HAP-1 (cell line): ENCODE data around the gene GPC1.

ENCODE experiments used
- DNase-seq, 2 experiments: peaks; one replicate each; pipeline ENCODE4 v3.0.0-alpha.2; 2016 to 2020; ENCODE audit warnings: low spot score in 2 of 2
- H3K27me3 ChIP-seq: fragments of 250-450 bp; sonication (Bioruptor Pico); 2 replicates; pipeline ENCODE4 v1.5.1; 2020; ENCODE audit warnings: low read depth, mild to moderate bottlenecking, moderate library complexity
- H3K36me3 ChIP-seq: fragments of 250-450 bp; sonication (Bioruptor Pico); replicated peaks from 2 replicates; pipeline ENCODE4 v1.5.1; 2020; ENCODE audit warnings: mild to moderate bottlenecking
- H3K4me1 ChIP-seq: fragments of 250-450 bp; sonication (Bioruptor Pico); 2 replicates; pipeline ENCODE4 v1.5.1; 2020; ENCODE audit warnings: mild to moderate bottlenecking
- H3K4me3 ChIP-seq: fragments of 250-450 bp; sonication (Bioruptor Pico); 2 replicates; pipeline ENCODE4 v1.5.1; 2020; ENCODE audit warnings: mild to moderate bottlenecking, moderate library complexity
- H3K9me3 ChIP-seq: fragments of 250-450 bp; sonication (Bioruptor Pico); 2 replicates; pipeline ENCODE4 v1.5.1; 2020; ENCODE audit warnings: mild to moderate bottlenecking, moderate library complexity
- in situ Hi-C: fragments of 300-500 bp; cut with MboI; formaldehyde crosslinking; loops from 3 replicates; pipeline ENCODE4 v1.14.3; 2020; ENCODE audit warnings: low sequenced_read_pairs, inconsistent platforms, mixed read lengths

Gene GPC1

DNA sequence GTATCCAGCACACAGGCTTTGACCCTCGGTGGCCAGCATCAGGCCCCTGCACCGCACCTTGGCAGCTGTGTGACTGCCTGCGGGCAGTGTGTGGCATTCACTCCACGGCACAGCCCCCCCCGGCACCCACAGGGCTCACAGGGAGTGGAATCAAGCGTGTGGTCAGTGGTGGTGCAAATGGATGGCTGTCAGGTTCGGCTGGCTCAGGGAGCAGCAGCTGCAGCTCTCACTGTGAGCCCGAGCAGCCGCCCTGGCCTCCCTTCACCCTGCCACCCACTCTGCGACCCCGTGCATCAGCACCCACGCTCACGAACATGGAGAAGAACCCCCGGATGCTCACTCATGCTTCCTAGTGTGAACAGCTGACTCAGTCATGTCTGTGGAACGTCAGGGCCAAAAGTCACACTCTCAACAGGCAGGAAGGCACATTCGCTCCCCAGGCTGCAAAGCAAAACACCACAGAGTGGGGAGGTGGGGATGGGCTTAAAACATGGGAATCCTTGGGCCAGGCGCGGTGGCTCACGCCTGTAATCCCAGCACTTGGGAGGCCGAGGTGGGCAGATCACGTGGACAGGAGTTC is 41.5 kb upstream of the GPC1 start:
- in situ Hi-C loops, result no loop called here
- DNase-seq, result no peak

DNA sequence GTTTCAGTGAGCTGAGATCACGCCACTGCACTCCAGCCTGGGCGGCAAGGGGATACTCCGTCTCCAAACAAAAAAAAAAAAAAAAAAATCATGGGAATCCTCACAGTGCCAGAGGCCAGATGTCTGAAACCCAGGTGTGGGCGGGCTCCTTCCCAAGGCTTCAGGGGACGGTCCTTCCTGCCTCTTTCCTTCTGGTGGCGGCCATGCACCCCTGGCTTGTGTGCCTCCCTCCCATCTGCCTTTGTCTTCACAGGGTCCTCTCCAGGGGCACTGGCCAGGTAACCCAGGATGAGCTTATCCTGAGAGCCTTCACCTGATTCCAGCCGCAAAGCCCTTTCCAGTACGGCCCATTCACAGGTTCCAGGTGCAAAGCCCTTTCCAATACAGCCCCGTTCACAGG is 40.9 kb upstream of the GPC1 start:
- no peak for DNase-seq
- H3K36me3 ChIP-seq, result no peaks in the 10 kb centered on the region
- no peak overlapping the region for H3K4me3 ChIP-seq
- no peaks in the 10 kb centered on the region for H3K9me3 ChIP-seq
- no peaks in the 10 kb centered on the region for H3K4me1 ChIP-seq
- H3K27me3 ChIP-seq, result no peaks in the 10 kb centered on the region
- in situ Hi-C loops, result no loop called here

More for the DNA sequence above, 41.5 kb upstream of the GPC1 start:
- no peaks in the 10 kb centered on the region for H3K4me1 ChIP-seq
- no peaks in the 10 kb centered on the region for H3K27me3 ChIP-seq
- H3K9me3 ChIP-seq, result no peaks in the 10 kb centered on the region
- H3K4me3 ChIP-seq, result no peak overlapping the region
- no peaks in the 10 kb centered on the region for H3K36me3 ChIP-seq

DNA sequence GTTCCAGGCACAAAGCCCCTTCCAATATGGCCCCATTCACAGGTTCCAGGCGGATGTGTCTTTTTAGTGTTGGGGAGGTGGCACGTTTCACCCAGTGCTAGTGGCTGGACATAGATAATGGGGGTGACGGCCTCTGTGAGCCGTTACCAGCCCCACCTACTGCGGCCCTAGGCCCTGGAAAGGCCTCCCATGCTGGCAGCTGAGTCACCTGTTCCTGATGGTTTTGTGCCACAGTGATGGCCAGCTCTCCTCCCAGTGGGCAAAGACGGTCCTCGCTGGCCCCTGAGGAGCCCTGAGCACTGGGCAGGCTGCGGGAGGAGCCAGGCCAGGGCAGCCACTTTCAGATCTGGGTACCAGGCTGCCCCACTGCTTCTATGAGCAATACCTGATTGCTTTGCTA is 40.0 kb upstream of the GPC1 start:
- H3K4me3 ChIP-seq, result no peak overlapping the region
- no peak for DNase-seq
- H3K36me3 ChIP-seq, result no peaks in the 10 kb centered on the region
- H3K9me3 ChIP-seq, result no peaks in the 10 kb centered on the region
- in situ Hi-C loops, result no loop called here
- no peaks in the 10 kb centered on the region for H3K27me3 ChIP-seq
- no peaks in the 10 kb centered on the region for H3K4me1 ChIP-seq

DNA sequence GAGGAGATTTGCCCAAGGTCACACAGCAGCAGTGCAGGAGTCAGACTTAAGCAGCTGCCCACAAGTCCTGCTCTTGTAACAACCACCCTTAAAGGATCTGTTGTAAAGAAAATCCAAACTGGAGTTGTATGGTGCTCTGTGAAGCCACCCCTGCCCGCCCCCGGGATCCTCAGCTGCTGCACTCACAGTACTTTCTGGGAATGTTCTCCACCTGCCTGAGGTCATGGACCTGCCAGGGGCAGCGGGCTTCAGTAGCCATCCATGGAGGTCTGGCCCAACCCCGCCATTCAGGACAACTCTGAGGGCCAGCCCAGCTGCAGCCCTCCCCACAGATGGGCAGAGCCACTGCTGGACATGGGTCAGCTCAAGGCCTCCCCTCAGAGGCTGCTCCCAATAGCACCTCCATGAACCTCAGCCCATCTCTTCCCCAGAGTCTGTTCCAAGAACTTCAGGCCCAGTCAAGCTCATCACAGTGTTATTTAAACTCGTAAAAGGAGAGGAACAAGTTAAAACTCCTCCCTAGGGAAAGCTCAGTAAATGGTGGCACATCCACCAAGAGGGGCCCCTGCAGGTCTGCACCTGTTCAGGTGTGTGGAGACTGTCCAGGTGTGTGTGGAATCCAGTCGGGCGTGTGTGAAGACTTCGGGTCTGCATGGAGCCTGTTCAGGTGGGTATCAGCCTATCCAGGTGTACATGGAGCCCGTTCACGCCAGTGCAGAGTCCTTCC is 39.4 kb upstream of the GPC1 start:
- H3K27me3 ChIP-seq, result no peaks in the 10 kb centered on the region
- no peak overlapping the region for H3K4me3 ChIP-seq
- in situ Hi-C loops, result no loop called here
- no peak for DNase-seq
- H3K9me3 ChIP-seq, result no peaks in the 10 kb centered on the region
- H3K4me1 ChIP-seq, result no peaks in the 10 kb centered on the region
- no peaks in the 10 kb centered on the region for H3K36me3 ChIP-seq

DNA sequence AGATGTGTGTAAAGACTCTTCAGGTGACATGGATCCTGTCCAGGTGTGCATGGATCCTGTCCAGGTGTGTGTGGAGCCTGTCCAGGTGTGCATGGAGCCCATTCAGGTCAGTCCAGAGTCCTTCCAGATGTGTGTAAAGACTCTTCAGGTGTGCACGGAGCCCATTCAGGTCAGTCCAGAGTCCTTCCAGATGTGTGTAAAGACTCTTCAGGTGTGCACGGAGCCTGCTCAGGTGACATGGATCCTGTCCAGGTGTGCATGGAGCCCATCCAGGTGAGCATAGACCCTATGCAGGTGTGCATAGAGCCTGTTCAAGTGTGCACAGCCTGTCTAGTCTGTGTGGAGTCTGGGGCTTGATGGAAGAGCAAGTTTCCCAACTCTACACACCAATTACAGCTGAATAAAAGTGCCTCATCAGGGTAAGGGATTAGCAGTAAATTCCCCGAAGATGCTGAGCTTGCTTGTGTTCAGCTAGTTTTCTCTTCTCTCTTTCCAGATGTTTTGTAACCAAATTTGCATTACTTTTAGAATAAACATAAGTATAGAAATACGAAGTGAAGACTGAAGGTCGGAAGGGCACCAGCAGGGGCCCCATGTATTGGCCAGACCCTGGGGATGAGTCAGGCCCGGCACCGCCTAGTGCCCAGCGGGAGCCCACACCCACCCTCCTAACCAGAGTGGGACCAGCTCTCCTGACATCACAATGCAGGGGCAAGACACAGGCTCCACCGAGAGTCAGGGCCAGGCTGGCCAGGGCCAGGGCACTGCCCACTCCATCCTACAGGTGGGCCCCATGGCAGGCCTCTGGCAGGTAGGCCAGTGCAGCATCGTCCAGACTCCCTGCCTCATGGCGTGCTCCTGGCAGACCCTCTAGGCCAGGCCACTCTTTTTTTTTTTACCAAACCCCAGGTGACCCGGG is 38.6 kb upstream of the GPC1 start:
- Histone ChIP-seq H3K27me3 (no peaks in the 10 kb centered on the region), H3K36me3 (no peaks in the 10 kb centered on the region), H3K4me3 (no peak overlapping the region), H3K4me1 (no peaks in the 10 kb centered on the region), H3K9me3 (no peaks in the 10 kb centered on the region)
- in situ Hi-C loops, result no loop called here
- no peak for DNase-seq

DNA sequence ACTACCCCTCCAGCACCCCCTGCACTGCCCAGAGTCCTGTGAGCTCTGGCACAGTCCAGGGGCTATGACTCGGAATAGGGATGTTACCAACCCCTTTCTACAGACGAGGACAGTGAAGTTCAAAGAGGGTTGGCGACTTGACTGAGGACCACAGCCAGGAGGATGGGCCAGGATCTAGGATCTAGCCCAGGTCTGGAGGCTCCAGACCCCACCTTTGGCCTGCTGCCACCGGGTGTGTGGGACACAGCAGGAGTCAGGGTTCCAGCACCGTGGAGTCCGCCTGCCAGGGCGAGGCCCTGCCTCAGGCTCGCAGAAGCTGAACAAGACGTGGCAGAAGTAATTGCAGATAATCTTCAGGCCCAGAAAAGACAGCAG is 37.9 kb upstream of the GPC1 start:
- H3K4me3 ChIP-seq, result no peak overlapping the region
- in situ Hi-C loops, result no loop called here
- no peaks in the 10 kb centered on the region for H3K36me3 ChIP-seq
- no peaks in the 10 kb centered on the region for H3K27me3 ChIP-seq
- DNase-seq, result no peak
- H3K4me1 ChIP-seq, result no peaks in the 10 kb centered on the region
- H3K9me3 ChIP-seq, result no peaks in the 10 kb centered on the region

DNA sequence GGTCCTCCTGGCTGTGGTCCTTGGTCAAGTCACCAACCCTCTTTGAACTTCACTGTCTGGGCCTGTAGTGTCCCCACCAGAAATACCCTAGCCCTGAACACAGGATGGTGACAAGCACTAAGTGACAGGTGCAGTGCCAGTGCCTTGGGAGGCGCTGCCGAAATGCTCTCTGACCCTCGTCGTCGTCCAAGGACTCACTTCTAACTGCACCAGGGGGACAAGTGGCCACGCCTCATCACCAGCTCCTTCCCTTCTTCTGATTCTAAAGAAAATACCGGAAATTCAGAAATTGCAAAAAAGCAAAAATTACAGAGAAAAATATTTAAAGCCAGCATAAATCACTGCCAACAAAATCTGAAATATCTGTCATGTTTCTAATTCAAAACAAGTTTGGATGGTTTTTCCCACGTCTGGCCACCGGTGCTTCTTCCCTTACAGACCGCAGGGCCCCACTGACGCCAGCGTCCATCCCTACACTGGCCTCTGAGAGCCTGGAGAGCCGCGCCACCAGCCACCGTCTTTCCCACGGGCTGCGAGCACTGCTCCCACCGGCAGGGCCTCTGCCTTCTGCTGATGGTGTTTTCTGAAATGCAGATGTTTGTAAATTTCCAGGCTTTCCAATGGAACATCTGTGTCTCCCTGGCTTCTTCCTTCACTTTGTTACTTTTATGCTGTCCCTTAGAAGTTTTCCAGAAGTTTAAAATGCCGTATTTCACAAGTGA is 37.4 kb upstream of the GPC1 start:
- H3K4me1 ChIP-seq, result no peaks in the 10 kb centered on the region
- no peaks in the 10 kb centered on the region for H3K9me3 ChIP-seq
- no peaks in the 10 kb centered on the region for H3K36me3 ChIP-seq
- no peak for DNase-seq
- H3K27me3 ChIP-seq, result no peaks in the 10 kb centered on the region
- H3K4me3 ChIP-seq, result no peak overlapping the region
- in situ Hi-C loops, result no loop called here

DNA sequence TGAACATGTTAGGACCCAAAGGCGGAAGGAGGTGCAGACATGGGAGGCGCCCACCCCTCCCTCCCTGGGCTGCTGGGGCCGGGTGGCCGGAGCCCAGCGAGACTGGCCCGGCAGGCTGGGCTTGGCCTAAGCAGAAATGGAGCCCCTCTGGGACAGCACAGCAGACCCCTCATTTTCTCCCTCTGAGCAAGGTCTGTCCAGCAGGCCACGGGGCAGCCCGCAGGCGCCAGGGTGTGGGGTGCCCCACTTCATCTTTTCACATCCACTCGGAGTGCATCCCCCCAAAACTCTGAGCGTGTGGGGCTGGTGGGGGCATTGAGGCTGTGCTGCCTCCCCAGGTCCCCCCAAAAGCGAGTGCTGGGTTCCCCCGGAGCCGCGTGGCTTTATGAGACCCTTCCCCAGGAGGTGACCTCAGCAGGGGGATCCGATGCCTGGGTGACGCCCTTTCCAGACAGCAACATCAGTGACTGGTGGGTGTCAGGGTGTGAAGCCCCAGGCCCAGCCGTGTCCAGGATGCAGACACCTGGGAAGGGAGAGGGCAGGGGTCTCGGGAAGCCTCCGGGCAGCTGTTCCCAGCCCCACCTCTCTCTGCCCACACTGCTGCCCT is 36.7 kb upstream of the GPC1 start:
- Histone ChIP-seq H3K4me3 (no peak overlapping the region), H3K9me3 (no peaks in the 10 kb centered on the region), H3K4me1 (no peaks in the 10 kb centered on the region), H3K27me3 (no peaks in the 10 kb centered on the region), H3K36me3 (no peaks in the 10 kb centered on the region)
- in situ Hi-C loops, result no loop called here
- DNase-seq, result no peak

DNA sequence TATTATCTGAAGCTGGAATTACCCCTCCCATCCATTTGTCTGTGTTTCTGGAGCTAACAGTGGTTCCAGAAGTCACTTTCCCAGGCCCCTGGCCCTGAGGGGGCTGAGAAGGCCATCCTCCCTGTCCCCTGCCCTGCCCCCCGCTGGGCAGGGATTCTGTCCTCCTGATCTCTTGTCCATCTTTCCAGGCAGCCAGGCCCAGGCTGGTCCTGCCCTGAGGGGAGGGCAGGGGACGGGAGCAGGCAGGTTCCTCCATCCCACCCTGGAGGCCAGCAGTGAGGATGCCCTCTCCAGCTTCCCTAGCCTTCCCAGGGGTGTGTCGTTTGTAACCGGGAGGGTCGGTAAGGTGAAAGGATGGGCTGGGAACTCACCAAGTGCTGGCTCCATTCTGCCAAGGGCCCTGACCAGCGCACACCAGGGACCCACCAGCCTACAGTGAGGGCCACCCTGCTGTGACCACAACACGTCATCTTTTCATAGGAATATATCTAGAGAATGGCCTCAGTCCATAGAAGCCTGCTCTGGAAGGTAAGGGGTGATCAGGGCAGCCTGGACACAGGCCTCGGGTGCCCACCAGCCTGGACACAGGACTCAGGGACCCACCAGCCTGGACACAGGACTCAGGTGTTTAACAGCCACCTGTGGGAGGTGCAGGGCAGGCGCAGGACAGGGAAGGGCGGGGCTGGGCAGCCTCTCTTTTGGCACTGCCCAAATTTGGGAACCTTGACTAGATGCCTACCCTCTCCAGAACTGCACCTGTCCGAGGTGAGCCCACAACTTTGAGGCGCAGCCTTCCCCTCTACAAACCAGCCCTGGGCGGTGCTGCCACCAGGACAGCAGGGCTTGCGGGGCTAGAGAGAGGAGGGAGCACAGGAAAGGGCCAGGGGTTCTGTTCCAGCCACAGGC is 35.8 kb upstream of the GPC1 start:
- DNase-seq, result no peak
- Histone ChIP-seq H3K9me3 (no peaks in the 10 kb centered on the region), H3K4me3 (no peak overlapping the region), H3K4me1 (no peaks in the 10 kb centered on the region), H3K27me3 (no peaks in the 10 kb centered on the region), H3K36me3 (no peaks in the 10 kb centered on the region)
- in situ Hi-C loops, result no loop called here

DNA sequence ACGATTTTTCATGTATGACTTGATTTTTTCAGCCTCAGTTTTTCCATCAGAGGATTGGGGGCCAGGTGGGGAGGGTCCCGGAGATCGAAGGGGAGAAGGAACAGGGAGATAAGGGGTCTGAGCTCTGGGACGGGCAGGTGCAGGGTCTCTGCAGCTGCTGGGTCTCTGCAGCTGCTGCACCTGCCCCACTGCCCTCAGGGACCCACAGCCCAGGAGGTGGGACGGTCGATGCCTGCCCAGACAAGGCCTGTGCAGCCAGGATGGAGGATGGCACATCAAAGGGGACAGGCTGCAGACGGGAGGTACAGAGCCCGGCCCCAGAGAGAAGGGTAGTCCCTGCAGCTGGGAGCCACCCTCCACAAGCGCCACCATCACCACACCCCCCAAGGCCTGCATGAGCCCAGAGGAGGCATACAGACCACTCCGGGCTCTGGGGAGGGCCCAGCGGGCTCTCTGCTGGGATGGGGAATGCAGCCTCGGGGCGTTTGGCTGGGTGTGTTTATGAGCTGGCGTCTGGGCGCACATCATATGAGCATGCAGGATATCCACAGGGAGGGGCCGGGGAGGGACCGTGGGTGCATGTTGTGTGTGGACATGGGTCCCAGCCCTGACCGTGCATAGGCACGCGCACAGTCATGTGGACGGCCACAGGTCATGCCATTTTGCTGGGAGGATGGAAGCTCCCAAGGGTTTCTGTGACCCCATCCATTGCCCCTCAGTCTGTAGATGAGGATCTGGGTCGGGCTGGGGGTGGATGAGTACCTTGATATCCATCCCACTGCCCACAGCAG is 34.9 kb upstream of the GPC1 start:
- in situ Hi-C loops, result no loop called here
- Histone ChIP-seq H3K4me1 (no peaks in the 10 kb centered on the region), H3K27me3 (no peaks in the 10 kb centered on the region), H3K36me3 (no peaks in the 10 kb centered on the region), H3K9me3 (no peaks in the 10 kb centered on the region), H3K4me3 (no peak overlapping the region)
- DNase-seq, result no peak

DNA sequence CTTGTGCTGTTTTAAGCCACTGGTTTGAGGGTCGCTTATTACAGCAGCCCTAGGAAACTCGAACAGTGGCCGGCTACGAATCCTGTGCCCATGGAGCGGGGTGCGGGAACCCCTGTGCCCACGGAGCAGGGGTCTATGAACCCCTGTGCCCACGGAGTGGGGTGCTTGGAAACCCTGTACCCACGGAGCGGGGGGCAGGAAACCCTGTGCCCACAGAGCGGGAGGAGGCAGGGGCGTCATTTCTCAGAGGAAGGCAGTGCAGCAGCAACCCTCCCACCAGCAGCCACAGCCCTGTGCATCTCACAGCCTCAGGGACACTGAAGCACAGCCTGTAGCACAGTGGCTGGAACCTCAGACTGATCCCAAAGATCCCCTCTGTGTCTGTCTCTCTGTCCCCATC is 34.2 kb upstream of the GPC1 start:
- Histone ChIP-seq H3K9me3 (no peaks in the 10 kb centered on the region), H3K36me3 (no peaks in the 10 kb centered on the region), H3K4me3 (no peak overlapping the region), H3K27me3 (no peaks in the 10 kb centered on the region), H3K4me1 (no peaks in the 10 kb centered on the region)
- in situ Hi-C loops, result no loop called here
- DNase-seq, result no peak
